Measurements from ENCODE around the gene GALNT2. TPM values are rescaled to one million over a fixed set of nuclear protein-coding genes. Genes with fewer than 3 reads are reported as not detected.
A peak's percentile ranks its signal among the peaks of the same experiment; 100 is the strongest.

Gene GALNT2
- total RNA-seq, 4 donors from 2014 or later: 47.9 to 78.6 (median 60.0) TPM

DNA sequence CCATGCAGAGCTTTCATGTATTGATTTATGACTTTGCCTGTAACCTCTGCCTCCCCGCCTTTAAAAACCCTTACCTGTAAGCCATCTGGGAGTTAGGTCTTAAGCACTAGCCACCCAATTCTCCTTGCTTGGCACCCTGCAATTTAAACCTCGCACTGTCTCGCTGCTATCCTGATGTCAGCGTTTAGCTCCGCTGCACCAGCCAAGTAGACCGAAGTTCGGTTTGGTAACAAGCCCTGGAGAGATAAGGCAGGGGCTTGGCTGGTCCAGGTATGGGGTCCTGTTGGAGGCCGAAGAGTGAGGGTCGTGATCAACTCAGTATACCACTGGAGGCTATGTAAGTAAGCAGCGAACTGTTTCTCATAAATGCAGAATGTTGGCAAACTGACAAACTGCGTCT, 64.4 kb downstream of the GALNT2 start:
- H3K36me3 ChIP-seq: no peaks in the 10 kb centered on the region
- no peaks in the 10 kb centered on the region for H3K27me3 ChIP-seq
- peak overlapping the region in 1 of 4 donors; percentile 67 for H3K27ac ChIP-seq
- DNase-seq (ENCODE audit: low spot score in 2 of 2): no peak
- H3K4me1 ChIP-seq: peaks cover 0 to 66% (median 16%) of the 10 kb centered on the region in 4 donors
- H3K9me3 ChIP-seq: no peaks in the 10 kb centered on the region
- H3K4me3 ChIP-seq: no peak overlapping the region
- 83 to 84% methylated on average over 11 of the region's 11 CpGs for WGBS, 2 donors
- TF ChIP-seq POLR2A (IDR thresholded peaks at IDR 0.05): no peak
- no peak for TF ChIP-seq EP300 (IDR thresholded peaks at IDR 0.05)
- no peak for TF ChIP-seq CTCF (IDR thresholded peaks at IDR 0.05)

DNA sequence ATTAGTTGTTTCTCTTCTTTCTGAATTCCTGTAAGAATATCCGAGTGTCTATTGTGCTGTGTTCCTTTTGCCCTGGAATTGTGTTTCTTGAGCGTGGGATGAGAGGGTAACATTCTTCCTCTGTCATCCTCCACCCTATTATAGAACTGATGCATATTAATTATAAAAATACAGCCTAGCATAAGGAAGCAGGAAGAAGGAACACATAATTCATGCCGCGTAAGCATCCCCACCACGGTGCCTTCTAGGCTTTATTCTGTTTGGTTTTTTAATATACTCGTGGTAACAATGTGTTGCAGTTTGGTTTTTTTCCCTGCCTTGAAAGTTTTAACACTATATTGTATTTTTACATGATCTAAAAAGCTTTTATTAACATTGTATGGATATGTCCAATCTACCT, 65.7 kb downstream of the GALNT2 start:
- DNase-seq (ENCODE audit: low spot score in 2 of 2): no peak
- H3K4me3 ChIP-seq: no peak overlapping the region
- peak overlapping the region in 2 of 4 donors; percentile 45 to 67 for H3K27ac ChIP-seq
- TF ChIP-seq CTCF (IDR thresholded peaks at IDR 0.05): no peak
- TF ChIP-seq EP300 (IDR thresholded peaks at IDR 0.05): no peak
- no peak for TF ChIP-seq POLR2A (IDR thresholded peaks at IDR 0.05)
- H3K27me3 ChIP-seq: no peaks in the 10 kb centered on the region
- WGBS, 2 donors: 36 to 50% methylated on average over 6 of the region's 6 CpGs
- H3K36me3 ChIP-seq: no peaks in the 10 kb centered on the region
- no peaks in the 10 kb centered on the region for H3K9me3 ChIP-seq
- H3K4me1 ChIP-seq: peaks cover 0 to 66% (median 20%) of the 10 kb centered on the region in 4 donors

DNA sequence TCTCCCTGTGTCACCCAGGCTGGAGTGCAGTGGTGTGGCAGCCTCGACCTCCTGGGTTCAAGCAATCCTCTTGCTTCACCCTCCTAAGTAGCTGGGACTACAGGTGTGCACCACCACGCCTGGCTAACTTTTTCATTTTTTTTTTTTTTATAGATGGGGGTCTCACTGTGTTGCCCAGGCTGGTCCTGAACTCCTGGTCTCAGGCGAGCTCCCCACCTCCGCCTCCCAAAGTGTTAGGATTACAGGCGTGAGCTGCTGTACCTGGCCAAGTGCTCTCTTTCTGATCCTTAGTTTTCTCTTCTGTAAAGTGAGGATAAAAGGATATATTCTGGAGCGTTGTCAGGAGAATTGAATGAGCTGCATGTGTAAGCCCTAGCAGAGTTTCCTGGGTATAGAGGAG, 68.7 kb downstream of the GALNT2 start:
- H3K36me3 ChIP-seq: no peaks in the 10 kb centered on the region
- H3K27me3 ChIP-seq: no peaks in the 10 kb centered on the region
- H3K4me1 ChIP-seq: peaks cover 0 to 60% (median 30%) of the 10 kb centered on the region in 4 donors
- no peak for DNase-seq (ENCODE audit: low spot score in 2 of 2)
- peak overlapping the region in 3 of 4 donors; percentile 46 to 77 (median 61) for H3K27ac ChIP-seq
- H3K9me3 ChIP-seq: no peaks in the 10 kb centered on the region
- WGBS, 2 donors: 97 to 98% methylated on average over 6 of the region's 6 CpGs
- TF ChIP-seq CTCF (IDR thresholded peaks at IDR 0.05): no peak
- no peak for TF ChIP-seq POLR2A (IDR thresholded peaks at IDR 0.05)
- no peak for TF ChIP-seq EP300 (IDR thresholded peaks at IDR 0.05)
- no peak overlapping the region for H3K4me3 ChIP-seq

GRCh38 chr1:230136453-230137336, 69.7 kb downstream of the GALNT2 start:
- WGBS, 2 donors: 21 to 35% methylated on average over 31 to 34 of the region's 34 CpGs
- Histone ChIP-seq H3K27me3 (no peaks in the 10 kb centered on the region), H3K4me3 (peak overlapping the region in 1 of 4 donors; percentile 20), H3K36me3 (no peaks in the 10 kb centered on the region), H3K27ac (peak overlapping the region; percentile 24 to 77 (median 54)), H3K4me1 (peaks cover 0 to 63% (median 34%) of the 10 kb centered on the region in 4 donors), H3K9me3 (no peaks in the 10 kb centered on the region)
- DNase-seq (ENCODE audit: low spot score in 2 of 2): no peak
- TF ChIP-seq CTCF (IDR thresholded peaks at IDR 0.05): no peak
- TF ChIP-seq EP300 (IDR thresholded peaks at IDR 0.05): peak in 1 of 2 donors; percentile 17
- TF ChIP-seq POLR2A (IDR thresholded peaks at IDR 0.05): no peak

GRCh38 chr1:230137337-230137815, 70.3 kb downstream of the GALNT2 start:
- peaks cover 0 to 62% (median 39%) of the 10 kb centered on the region in 4 donors for H3K4me1 ChIP-seq
- H3K27ac ChIP-seq: peak overlapping the region; percentile 24 to 77 (median 49)
- 30 to 34% methylated on average over 4 of the region's 4 CpGs for WGBS, 2 donors

More at GRCh38 chr1:230137337-230137815, 70.3 kb downstream of the GALNT2 start:
- Histone ChIP-seq H3K27me3 (no peaks in the 10 kb centered on the region), H3K9me3 (no peaks in the 10 kb centered on the region), H3K4me3 (no peak overlapping the region), H3K36me3 (no peaks in the 10 kb centered on the region)
- TF ChIP-seq EP300 (IDR thresholded peaks at IDR 0.05): no peak
- no peak for TF ChIP-seq POLR2A (IDR thresholded peaks at IDR 0.05)
- no peak for TF ChIP-seq CTCF (IDR thresholded peaks at IDR 0.05)
- DNase-seq (ENCODE audit: low spot score in 2 of 2): no peak

Measured in tibial nerve (tissue), 4 donors.